Effector CD4-positive, alpha-beta T cell (primary cell): Measurements from ENCODE around the gene MCF2L.
"Not testable (repeated sequence)": the region's sequence is repeated elsewhere in the genome, so short reads cannot be mapped to it uniquely, and the experiment has no call there.

Source experiments
- DNase-seq: peaks from one replicate; pipeline ENCODE4 v3.0.0-alpha.2; 2020

Gene MCF2L

GRCh38 chr13:113053376-113053775 lies 84.4 kb downstream of the MCF2L start:
- DNase-seq: no peak

GRCh38 chr13:113053801-113054604 lies 85.0 kb downstream of the MCF2L start:
- DNase-seq: no peak

- no peak for DNase-seq
Measured at GRCh38 chr13:113057084-113057483, 88.1 kb downstream of the MCF2L start.

GRCh38 chr13:113057559-113057958 lies 88.5 kb downstream of the MCF2L start:
- not testable (repeated sequence) for DNase-seq

GRCh38 chr13:113058129-113058987 lies 89.3 kb downstream of the MCF2L start:
- no peak for DNase-seq

- no peak for DNase-seq
Measured at GRCh38 chr13:113058988-113059850, 90.2 kb downstream of the MCF2L start.

GRCh38 chr13:113059891-113060290 lies 90.9 kb downstream of the MCF2L start:
- no peak for DNase-seq

- no peak for DNase-seq
Measured at GRCh38 chr13:113060557-113061270, 91.7 kb downstream of the MCF2L start.

GRCh38 chr13:113061271-113061625 lies 92.2 kb downstream of the MCF2L start:
- DNase-seq: no peak

GRCh38 chr13:113061796-113062425 lies 92.9 kb downstream of the MCF2L start:
- no peak for DNase-seq

GRCh38 chr13:113062691-113063090 lies 93.7 kb downstream of the MCF2L start:
- DNase-seq: no peak

GRCh38 chr13:113063091-113063491 lies 94.1 kb downstream of the MCF2L start:
- DNase-seq: no peak

GRCh38 chr13:113064000-113064533 lies 95.1 kb downstream of the MCF2L start:
- no peak for DNase-seq

- DNase-seq: no peak
Measured at GRCh38 chr13:113064534-113065405, 95.8 kb downstream of the MCF2L start.

GRCh38 chr13:113065406-113066141 lies 96.6 kb downstream of the MCF2L start:
- no peak for DNase-seq

GRCh38 chr13:113066142-113066455 lies 97.1 kb downstream of the MCF2L start:
- DNase-seq: no peak

- no peak for DNase-seq
Measured at GRCh38 chr13:113066746-113067145, 97.7 kb downstream of the MCF2L start.

- DNase-seq: no peak
Measured at GRCh38 chr13:113069861-113070805, 101.1 kb downstream of the MCF2L start.

- no peak for DNase-seq
Measured at GRCh38 chr13:113070855-113071254, 101.8 kb downstream of the MCF2L start.
